Measurements from ENCODE around the gene NMNAT2.

The NMNAT2 gene

DNA sequence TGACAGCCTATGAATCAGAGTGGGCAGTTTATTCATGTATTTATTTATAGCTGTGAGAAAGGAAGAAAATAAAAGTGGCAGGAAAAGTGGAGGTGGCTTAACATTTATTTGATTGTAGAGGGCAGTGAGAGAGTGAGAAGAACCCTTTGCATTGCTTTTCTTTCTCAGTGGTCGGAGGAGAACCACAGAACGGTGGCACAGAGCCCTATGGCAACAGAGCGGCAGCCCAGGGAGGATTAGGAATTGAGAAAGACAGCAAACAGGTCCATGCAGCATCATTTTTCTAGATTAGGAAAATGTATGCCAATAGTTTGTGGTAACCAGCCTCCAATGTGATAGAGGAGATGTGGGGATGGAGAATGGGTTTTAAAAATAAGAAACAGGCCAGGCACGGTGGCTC lies 53.1 kb downstream of the NMNAT2 start:
- DNase-seq (ENCODE audit: low read depth): no peak

DNA sequence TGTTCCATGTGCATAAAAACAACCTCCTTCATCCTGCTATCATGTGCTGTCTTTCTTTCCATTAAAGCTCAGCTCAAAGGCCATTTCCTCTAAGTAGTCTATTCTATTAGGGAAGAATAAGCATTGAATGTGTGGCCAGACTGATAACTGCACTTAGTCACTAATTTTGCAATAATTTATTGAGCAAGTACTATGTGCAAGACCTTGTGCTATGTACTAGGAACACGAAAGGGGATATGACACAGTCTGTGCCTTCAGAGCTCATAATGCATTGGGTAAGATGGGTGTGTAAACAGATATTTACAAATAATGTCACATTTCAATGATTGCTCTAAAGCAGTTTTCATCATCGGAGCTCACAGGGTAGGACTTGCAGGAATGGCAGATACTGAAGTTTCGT lies 54.2 kb downstream of the NMNAT2 start:
- DNase-seq (ENCODE audit: low read depth): no peak

DNA sequence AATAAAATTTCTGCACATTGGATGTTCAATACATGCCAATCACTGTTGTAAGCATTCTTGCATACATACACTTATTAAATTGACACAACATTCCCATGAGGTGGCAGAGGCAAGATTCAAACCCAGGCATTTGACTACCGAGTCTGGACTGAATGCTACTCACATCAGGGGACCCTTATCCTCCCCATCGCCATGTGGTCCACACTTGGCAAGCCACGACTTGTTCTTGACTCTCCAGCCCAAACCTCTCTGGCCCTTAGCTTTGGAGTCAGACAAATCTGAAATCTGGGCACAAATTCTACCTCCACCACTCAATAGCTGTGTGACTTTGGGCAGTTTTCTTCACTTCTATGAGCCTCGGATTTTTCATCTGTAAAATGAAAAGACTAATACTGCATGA lies 57.1 kb downstream of the NMNAT2 start:
- no peak for DNase-seq (ENCODE audit: low read depth)

DNA sequence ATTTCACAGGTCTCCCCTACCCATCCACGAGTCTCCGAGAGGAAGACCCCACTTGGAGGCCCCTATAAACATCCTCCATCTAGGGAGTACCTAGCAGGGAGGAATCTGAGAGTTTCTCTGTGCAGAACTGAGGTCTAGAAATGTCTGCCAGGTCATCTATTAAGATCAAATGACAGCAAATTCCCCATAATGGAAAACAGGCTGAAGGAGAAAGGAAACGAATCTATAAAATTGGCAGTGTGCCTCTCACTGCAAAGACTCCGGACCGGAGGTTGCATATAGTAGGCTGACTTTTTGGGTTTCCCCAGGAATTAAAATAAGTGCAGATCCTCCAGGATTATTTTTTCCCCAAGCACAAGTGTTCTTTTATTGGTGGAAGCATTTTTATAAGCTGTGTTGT lies 57.7 kb downstream of the NMNAT2 start:
- no peak for DNase-seq (ENCODE audit: low read depth)

DNA sequence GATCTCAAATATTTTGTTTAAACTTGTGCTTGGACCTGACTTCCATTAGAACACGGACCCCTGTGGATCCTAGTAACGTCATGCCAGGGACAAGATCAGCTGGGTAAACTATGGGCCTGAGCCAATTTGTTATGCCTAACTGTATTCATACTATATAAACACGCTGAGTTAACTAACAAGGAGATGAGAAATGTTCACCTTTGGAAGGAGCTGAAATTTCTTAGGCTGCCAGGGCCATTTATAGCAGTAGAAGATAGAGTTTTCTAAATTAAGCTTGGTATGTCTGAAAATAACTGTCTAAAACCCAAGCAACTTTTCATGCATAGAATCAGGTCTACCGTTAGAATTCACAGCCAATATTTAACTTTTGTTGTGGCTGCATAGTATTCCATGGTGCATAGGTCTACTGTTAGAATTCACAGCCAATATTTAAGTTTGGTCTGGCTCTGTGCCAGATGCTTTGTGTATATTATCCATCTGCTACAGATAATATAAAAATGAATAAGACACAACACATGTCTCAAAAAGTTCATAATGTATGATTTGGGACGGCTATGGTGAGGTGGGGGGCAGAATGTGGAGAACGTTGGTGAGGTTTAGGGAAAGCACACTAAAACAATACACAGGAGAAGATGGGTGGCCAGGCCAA lies 61.5 kb downstream of the NMNAT2 start:
- DNase-seq (ENCODE audit: low read depth): no peak

DNA sequence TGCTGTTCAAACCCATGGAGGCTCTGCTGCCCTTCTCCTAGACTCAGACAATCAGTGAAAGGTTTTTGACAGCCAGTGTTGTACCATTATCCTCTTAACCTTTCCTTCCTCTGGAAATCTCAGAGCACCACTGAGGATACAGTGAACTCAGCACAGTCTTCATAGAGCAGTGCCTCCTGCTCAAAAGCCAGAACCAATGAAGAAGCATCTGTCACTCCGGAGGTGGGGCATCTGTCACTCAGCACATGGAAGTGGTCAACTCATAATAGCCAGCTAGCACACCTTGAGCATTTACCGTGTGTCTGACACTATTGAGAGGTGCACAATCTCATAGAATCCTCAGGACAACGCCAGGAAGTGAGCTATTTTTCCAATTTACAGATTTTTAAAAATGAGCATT lies 62.4 kb downstream of the NMNAT2 start:
- no peak for DNase-seq (ENCODE audit: low read depth)

DNA sequence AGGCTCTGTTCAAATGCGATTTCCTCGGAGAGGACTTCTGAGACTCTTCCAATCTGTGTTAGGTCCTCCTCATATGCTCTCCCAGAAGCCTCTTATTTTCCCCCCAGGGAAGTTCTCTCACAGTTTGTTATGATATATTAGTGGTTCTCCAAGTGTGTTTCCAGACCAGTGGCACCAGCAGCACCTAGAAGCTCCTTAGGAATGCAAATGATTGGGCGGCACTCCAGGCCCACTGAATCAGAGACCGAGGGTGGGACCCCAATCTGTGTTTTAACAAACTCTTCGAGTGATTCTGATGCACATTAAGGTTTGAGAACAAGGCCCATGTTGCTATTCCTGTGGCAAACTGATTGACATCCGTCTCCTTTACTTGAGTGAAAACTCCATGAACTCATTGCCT lies 63.0 kb downstream of the NMNAT2 start:
- no peak for DNase-seq (ENCODE audit: low read depth)

DNA sequence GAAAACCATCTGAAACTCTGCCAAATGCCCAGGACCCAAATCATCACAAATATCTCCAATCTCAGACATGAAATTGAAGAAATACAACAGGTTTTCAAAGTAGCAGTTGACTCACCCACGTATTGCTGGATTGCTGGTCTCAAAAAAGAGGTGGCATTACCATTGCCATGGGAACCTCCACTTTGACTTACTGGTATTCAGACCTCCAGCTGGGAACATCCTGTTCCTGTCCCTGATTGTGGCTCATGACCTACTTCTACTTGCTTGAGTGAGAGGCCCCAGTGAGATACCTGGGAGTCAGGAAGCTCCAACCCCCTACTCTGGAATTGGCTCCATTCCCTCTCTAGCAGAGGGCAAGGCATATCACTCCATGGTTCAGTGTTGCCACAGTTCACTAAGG lies 64.6 kb downstream of the NMNAT2 start:
- DNase-seq (ENCODE audit: low read depth): no peak

DNA sequence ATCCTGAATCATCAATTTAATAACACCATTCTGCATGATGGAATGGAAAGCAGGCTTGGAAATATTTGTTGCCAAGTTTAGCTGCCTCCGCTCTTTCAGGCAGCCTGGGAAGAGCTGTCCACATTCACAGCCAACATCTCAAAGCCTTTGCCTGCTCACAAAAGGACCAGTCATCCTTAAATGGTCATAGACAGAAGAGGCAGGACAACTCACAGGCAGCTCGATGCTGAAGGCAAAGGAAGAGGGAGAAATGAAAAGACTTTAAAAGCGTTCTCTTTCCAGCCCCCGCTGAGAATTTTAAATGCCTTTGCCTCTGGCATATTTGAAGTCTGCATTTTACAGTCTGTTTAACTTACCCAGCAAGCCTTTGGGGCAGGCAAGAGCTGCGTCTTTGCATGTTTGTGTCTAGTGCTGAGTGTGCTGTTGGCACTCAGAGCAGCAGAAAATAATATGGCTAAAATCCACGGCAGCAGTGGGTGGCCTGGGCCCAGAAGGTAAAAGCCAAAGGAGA lies 68.9 kb downstream of the NMNAT2 start:
- no peak for DNase-seq (ENCODE audit: low read depth)

DNA sequence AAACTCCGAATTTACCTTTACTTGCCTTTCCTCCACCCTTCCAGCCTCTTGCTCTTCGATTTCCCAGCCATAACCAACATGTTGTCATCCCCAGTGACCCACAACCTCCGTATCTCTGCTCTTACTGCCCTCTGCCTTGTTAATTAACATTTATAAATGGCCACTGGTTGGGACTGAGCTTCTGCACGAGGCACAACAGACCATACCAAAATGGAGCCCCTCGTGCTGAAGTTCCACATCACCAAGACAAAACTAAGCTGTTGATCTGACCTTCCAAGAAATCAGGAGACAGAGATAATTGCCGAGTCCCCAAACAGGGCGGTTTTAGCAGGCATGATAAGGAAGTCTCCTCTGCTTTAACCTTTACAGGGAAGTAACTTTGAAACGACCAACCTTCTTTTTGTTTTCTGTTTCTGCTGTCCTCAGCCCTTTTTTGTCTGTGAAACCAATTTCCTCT lies 71.9 kb downstream of the NMNAT2 start:
- DNase-seq (ENCODE audit: low read depth): no peak

DNA sequence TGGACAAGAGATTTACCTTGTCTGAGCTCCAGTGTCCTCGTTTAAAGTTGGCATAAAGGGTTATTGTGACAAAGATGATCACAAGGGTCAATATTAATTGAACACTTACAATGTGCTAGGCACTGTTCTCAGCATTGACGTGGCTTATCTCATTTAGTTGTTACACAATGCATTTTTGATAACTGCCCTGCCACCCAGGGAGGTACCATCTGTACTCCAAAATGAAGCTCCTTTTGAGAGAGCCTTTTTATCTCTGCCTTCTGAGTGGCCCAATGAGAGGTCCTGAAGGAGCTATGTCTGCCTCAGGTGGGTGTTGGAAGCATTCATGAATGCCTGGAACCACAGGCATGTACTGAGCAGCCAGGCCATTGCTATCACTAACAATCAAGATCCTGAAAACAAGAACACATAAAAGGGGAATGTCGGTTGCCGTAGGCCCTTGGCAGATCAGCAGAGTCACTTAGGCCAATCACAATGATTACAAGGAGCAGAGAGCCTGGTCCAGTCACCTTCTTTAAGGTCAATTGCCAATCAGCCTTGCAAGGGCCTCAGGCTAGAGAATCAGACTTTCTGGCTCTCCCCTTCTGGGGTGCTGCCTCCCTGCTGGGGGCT lies 78.5 kb downstream of the NMNAT2 start:
- no peak for DNase-seq (ENCODE audit: low read depth)

DNA sequence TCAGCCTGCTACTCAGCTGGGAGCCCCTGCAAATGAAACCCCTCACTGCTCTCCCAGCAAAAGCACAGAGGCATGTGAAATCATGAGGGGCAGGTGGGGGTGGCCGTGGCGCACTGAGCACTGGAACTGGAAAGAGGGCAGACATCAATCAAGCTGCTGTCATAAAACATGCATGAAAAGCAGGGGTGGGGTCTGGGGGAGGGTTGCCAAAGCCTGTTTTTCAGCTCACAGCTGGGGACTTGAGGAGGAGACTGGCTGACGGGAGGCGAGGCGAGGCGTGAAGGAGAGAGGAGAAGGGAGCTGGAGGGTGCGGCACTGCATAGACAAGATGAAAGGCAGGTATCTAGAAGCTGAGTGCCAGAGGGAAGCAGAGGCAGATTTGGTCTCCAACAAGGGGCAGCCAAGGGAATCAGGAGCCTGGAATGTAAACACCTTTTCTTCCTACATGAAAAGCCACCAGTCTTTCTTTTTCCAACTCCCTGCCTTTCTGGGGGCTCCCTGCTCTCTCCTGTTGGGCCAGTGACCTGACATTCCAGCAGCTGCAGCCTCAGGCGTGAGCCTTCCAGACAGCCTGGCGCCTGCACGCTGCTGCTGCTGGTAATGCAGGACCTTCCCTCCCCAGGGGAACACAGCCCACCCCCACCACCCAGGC lies 87.0 kb downstream of the NMNAT2 start:
- no peak for DNase-seq (ENCODE audit: low read depth)

DNA sequence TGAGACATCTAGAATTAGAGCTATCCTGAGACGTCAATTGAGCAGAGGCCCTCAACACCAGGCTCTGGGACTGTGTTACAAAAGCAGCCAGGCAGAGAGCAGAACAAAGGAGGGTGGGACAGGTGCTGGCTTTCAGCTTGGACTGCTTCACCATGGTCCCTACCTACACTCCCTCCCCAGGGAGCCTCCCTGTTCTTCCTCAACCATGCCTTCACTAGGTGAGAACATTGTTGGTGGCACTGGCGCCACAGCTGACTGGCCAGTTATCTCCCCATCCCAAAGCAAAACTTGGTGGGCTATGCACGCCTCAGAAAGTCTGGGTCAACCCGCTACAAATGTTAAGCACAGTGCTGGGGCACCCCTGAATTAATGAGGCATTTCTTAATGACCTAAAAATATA lies 87.8 kb downstream of the NMNAT2 start:
- no peak for DNase-seq (ENCODE audit: low read depth)

DNA sequence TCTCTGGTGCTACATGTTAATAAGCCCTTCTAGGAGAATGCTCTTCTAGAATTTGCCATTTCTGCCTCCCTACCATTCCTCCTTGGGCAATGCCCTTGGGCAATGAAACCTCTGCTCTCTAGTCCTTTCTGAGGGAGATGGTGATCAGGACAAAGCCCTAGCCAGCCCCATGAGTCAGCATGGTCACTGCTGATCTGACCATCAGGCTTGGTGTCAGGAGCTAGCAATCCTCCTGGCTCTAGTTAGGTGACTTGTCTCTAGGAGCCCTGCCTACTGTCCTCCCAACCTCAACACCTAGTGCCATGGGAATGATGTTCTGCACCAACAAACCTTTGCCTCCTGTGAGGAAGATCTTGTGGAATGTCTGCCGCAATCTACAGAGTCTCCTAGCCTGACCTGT lies 89.8 kb downstream of the NMNAT2 start:
- no peak for DNase-seq (ENCODE audit: low read depth)

DNA sequence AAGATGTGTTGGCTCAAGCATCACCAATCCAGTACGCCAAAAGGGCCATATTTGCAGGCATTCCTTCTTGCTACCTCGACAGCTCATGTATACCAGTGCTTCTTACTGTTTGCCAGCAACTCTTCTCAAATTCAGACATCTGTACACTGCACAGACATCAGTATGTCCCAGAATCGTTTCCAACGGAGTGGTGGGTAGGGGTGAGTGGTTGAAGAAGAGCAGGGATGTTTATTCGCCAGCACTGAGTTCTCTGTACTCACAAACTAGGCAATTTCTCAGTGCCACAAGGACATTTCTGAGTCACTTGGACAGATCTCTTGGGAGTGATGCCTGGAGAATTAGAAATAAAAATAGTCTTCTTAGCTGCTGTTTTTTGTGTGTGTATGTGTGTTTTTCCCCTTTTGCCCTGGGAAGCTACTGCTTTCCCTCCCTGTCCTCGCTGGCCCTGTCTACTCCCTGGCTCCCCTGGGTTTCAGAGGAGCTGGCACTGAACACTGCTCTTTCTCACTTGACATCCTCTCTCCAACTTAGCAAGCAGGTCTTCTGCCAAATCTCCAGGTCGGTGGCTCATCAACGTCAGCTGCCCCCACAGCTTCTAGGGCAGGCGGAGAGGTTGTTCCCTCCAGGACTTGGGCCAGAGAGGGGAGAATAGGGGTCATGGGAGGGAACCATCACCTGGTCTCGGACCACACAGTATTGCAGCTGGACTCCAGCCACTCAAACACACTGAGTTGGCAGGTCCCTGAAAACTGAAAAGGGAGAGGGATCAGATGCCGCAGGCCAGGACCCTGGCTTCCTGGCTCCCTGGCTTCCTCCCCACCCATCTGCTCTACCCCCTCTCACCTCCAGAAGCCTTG lies 90.5 kb downstream of the NMNAT2 start:
- DNase-seq (ENCODE audit: low read depth): no peak

DNA sequence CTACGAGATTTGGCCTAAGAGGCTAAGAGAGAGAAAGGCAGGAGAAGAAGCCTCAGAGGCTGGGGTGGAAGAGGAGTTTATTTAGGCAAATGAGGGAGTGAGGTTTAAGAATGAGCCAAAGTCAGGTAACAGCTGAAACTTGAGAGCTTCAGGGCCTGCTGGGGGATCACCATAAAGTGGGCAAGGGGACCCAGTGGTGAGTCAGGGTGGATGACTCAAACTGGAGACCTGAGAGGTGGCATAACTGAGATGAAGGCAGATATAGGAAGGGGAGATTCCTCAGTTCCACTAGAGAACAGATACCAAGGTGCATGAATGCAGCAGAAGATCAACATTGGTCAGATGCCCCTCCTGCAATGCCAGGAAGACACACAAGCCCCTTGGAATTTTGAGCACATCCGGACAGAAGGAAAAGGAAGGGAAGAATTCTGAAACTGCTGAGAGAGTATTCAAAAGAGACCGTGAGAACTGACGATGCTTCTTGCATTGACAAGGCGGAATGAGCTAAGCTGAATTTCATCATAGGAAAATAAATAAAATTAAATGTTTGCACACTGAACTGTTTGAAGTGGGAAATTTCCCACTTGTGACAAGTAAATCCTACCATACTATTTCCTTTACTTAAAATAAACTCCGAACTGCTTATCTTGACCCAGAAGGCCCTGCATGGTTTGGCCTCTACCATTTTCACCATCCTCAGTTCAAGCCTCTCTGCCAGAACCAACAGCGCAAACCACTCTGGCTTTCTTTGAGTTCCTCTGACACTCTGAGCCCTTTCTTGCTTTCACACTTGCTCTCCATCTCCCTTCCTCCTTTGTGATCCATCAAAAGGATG lies 94.1 kb downstream of the NMNAT2 start:
- no peak for DNase-seq (ENCODE audit: low read depth)

DNA sequence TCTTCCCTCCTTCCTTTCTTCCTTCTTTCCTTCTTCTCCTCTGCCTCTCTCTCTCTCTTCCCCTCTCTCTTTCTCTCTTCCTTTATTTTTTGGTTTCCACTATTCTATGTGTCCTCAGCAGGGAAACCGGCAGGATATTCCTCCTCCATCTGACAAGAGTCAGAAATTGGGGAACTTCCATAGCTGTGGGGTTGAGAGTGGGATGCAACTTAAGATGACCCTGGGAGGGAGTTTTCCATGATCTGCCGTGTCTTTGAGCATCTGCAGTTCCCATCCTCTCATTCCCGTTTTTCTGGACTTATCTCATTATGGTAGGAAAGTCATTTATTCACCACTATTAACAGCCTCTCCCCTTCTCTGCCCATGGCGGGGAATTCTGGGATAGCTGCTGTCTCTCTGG lies 98.6 kb downstream of the NMNAT2 start:
- no peak for DNase-seq (ENCODE audit: low read depth)

DNA sequence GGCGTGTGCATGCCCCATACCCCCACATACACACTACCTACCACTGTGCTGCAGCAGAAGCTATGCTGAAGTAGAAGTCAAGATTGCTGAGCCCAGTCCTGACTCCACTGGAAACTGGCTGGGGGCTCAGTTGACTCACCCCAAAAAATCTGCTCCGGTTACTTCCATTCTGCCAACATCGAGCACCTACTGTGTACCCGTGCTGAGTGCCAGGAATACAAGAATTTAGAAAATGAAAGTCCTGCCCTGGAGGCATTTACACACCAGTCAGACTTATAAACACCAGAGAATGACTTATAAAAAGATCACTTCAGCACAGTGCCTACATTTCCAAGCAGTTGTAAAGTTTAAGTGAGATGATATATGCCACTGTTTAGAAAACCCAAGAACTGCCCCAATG lies 99.1 kb downstream of the NMNAT2 start:
- no peak for DNase-seq (ENCODE audit: low read depth)

DNA sequence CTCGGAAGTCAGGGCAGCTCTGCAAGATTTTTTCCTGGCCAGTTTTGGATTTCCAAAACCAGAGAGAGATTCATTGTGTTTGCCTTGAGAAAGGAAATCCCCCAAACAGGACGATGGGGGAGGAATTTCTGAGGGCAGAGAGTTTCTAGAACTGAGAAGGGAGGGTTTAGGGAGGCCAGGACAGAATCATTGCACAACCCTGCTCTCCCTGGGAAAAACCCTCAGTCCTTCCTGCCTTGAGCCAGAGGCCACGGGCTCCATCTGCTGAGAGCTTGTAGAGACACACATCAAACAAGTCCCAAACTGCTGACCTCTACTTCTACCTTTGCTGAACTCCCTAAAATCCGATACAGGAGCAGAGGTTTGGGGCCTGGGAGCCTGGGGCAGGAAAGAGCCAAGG lies 99.7 kb downstream of the NMNAT2 start:
- no peak for DNase-seq (ENCODE audit: low read depth)

DNA sequence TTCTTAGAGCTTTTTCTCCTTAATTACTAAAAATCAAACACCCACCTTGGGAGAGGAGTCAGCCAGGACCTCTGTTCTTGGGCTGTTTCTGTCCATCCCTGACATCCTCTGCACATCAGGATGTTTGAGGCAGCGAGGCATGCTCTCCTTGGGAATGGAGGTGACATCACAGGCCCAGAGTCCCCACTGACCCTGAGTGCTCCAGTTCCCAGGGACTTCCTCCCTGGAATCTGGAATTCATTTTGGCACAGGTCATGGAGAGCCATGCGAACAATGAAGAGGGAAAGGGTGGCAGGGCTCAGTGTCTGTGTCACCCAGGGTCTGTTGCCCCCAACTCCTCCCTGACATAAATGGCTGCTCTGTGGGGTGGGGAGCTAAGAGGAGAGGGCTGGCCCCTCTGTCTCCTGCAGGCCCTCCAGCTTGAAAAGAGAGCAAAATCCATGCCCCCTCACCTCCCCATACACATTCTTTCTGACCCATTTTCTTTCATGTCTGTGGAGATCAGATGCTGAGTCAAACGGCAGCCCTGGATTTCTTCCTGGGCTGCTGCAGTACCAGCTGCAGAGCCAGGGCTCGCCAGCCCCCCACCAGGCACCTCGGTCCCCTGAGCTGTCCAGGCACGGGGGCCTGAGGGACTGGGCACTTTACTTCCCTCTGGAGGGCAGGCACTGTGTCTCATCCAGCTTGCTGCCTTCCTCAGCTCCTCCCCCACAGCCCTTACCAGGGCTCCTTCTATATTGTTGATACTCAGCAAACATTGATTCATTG lies 102.0 kb downstream of the NMNAT2 start:
- no peak for DNase-seq (ENCODE audit: low read depth)

DNA sequence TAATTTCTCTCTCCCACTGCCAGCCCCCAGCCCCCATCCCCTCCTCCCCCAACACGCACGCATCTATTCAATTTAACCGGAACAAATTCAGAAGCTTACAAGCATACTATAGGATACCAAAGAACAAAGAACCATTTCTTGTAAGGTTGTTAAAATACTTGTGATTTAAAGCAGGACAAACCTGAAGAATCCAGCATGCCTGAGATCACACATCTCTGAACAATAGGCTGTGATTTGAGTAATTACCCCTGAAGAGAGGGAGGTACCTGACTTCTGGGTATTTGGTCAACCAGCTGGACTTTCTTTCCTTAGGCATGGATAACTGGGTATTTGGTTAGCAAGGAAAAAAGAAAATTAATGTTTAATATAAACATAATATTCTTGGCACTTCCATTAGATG lies 105.1 kb downstream of the NMNAT2 start:
- no peak for DNase-seq (ENCODE audit: low read depth)

Data from stimulated activated CD8-positive, alpha-beta memory T cell treated with anti-CD3 and anti-CD28 coated beads, Interleukin-15, amount 100 ng/mL, for 1 hour (primary cell).